Measurements from ENCODE around the gene ZNF433. TPM values are rescaled to one million over a fixed set of nuclear protein-coding genes. Genes with fewer than 3 reads are reported as not detected.

The ZNF433 gene
- total RNA-seq, 1 donor from 2014 or later: 4.5 TPM

- peaks cover 3% of the 10 kb centered on the region for H3K27me3 Mint-ChIP-seq (ENCODE audit: unreplicated experiment)
- no peaks in the 10 kb centered on the region for H3K4me1 Mint-ChIP-seq (ENCODE audit: low read depth, unreplicated experiment)
- no peak overlapping the region for H3K27ac Mint-ChIP-seq (ENCODE audit: unreplicated experiment)
- H3K9me3 Mint-ChIP-seq (ENCODE audit: unreplicated experiment): peaks cover 30% of the 10 kb centered on the region
- H3K36me3 Mint-ChIP-seq (ENCODE audit: unreplicated experiment): peaks cover 63% of the 10 kb centered on the region
- TF ChIP-seq, protein P1, sequence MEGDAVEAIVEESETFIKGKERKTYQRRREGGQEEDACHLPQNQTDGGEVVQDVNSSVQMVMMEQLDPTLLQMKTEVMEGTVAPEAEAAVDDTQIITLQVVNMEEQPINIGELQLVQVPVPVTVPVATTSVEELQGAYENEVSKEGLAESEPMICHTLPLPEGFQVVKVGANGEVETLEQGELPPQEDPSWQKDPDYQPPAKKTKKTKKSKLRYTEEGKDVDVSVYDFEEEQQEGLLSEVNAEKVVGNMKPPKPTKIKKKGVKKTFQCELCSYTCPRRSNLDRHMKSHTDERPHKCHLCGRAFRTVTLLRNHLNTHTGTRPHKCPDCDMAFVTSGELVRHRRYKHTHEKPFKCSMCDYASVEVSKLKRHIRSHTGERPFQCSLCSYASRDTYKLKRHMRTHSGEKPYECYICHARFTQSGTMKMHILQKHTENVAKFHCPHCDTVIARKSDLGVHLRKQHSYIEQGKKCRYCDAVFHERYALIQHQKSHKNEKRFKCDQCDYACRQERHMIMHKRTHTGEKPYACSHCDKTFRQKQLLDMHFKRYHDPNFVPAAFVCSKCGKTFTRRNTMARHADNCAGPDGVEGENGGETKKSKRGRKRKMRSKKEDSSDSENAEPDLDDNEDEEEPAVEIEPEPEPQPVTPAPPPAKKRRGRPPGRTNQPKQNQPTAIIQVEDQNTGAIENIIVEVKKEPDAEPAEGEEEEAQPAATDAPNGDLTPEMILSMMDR (IDR thresholded peaks at IDR 0.05; ENCODE audit: partially characterized antibody, unreplicated experiment): no peak
- H3K4me3 Mint-ChIP-seq (ENCODE audit: unreplicated experiment): no peak overlapping the region
- no peak for DNase-seq
These were observed 56.0 kb downstream of the ZNF433 start for GRCh38 chr19:11979527-11979926.

DNA sequence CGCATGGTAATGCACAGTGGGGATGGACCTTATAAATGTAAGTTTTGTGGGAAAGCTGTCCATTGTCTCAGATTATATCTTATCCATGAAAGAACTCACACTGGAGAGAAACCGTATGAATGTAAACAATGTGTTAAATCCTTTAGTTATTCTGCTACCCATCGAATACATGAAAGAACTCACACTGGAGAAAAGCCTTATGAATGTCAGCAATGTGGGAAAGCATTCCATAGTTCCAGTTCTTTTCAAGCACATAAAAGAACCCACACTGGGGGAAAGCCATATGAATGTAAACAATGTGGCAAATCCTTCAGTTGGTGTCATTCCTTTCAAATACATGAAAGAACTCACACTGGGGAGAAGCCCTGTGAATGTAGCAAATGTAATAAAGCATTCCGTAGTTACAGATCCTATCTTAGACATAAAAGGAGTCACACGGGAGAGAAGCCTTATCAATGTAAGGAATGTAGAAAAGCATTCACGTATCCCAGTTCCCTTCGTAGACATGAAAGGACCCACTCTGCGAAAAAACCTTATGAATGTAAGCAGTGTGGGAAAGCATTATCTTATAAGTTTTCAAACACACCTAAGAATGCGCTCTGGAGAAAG lies 56.9 kb downstream of the ZNF433 start:
- TF ChIP-seq, protein P1 (IDR thresholded peaks at IDR 0.05; ENCODE audit: partially characterized antibody, unreplicated experiment): no peak
- Mint-ChIP-seq H3K27me3 (ENCODE audit: unreplicated experiment) (peaks cover 3% of the 10 kb centered on the region), H3K9me3 (ENCODE audit: unreplicated experiment) (peaks cover 30% of the 10 kb centered on the region), H3K4me3 (ENCODE audit: unreplicated experiment) (no peak overlapping the region), H3K36me3 (ENCODE audit: unreplicated experiment) (peaks cover 67% of the 10 kb centered on the region), H3K4me1 (ENCODE audit: low read depth, unreplicated experiment) (no peaks in the 10 kb centered on the region), H3K27ac (ENCODE audit: unreplicated experiment) (no peak overlapping the region)
- no peak for DNase-seq

DNA sequence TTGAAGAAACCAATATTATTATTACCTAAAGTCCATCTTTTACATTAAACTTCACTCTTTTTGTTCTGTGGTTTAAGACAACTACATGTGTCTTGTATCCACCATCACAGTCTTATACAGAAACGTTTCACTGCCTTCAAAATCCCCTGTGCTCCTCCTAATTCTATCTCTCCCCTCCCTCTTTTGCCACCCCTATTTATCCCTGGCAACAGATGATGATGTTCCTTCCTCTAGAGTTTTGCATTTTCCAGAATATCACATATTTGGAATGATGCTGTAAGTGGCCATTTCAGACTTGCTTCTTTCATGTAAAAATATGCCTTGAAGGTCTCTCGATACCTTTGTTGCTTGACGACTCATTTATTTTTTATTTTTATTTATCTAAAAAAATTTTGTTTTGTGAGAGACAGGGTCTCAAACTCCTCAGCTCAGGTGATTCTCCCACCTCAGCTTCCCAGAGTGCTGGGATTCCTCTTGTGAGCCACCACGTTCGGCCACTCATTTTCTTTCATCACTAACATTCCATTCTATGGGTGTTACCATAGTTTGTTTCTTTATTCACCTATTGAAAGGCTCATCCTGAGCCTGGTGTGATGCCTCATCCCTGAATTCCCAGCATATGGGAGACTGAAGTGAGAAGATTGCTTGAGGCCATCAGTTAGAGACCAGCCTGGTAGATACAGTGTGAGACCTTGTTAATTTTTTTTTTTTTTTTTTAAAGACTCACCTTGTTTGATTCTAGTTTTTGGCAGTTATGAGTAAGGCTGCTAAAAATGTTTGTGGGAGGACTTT lies 62.3 kb downstream of the ZNF433 start:
- TF ChIP-seq, protein P1 (IDR thresholded peaks at IDR 0.05; ENCODE audit: partially characterized antibody, unreplicated experiment): no peak
- Mint-ChIP-seq H3K27ac (ENCODE audit: unreplicated experiment) (no peak overlapping the region), H3K4me3 (ENCODE audit: unreplicated experiment) (no peak overlapping the region), H3K4me1 (ENCODE audit: low read depth, unreplicated experiment) (no peaks in the 10 kb centered on the region), H3K36me3 (ENCODE audit: unreplicated experiment) (peaks cover 59% of the 10 kb centered on the region), H3K9me3 (ENCODE audit: unreplicated experiment) (peaks cover 4% of the 10 kb centered on the region), H3K27me3 (ENCODE audit: unreplicated experiment) (no peaks in the 10 kb centered on the region)
- DNase-seq: no peak

- H3K4me3 Mint-ChIP-seq (ENCODE audit: unreplicated experiment): no peak overlapping the region
- H3K36me3 Mint-ChIP-seq (ENCODE audit: unreplicated experiment): peaks cover 44% of the 10 kb centered on the region
- no peak for DNase-seq
- no peaks in the 10 kb centered on the region for H3K27me3 Mint-ChIP-seq (ENCODE audit: unreplicated experiment)
- H3K9me3 Mint-ChIP-seq (ENCODE audit: unreplicated experiment): peaks cover 4% of the 10 kb centered on the region
- TF ChIP-seq, protein P1 (IDR thresholded peaks at IDR 0.05; ENCODE audit: partially characterized antibody, unreplicated experiment): no peak
- H3K4me1 Mint-ChIP-seq (ENCODE audit: low read depth, unreplicated experiment): no peaks in the 10 kb centered on the region
- H3K27ac Mint-ChIP-seq (ENCODE audit: unreplicated experiment): no peak overlapping the region
These were observed 64.4 kb downstream of the ZNF433 start for GRCh38 chr19:11971041-11971440.

GRCh38 chr19:11970174-11970573 lies 65.3 kb downstream of the ZNF433 start:
- Mint-ChIP-seq H3K27me3 (ENCODE audit: unreplicated experiment) (no peaks in the 10 kb centered on the region), H3K4me1 (ENCODE audit: low read depth, unreplicated experiment) (peaks cover 4% of the 10 kb centered on the region), H3K9me3 (ENCODE audit: unreplicated experiment) (peaks cover 3% of the 10 kb centered on the region), H3K36me3 (ENCODE audit: unreplicated experiment) (peaks cover 38% of the 10 kb centered on the region), H3K4me3 (ENCODE audit: unreplicated experiment) (no peak overlapping the region), H3K27ac (ENCODE audit: unreplicated experiment) (no peak overlapping the region)
- DNase-seq: no peak
- TF ChIP-seq, protein P1 (IDR thresholded peaks at IDR 0.05; ENCODE audit: partially characterized antibody, unreplicated experiment): no peak

All from glutamatergic neuron (in vitro differentiated cells).